ENCODE results near the gene CSMD2. TPM values are rescaled to one million over a fixed set of nuclear protein-coding genes. Genes with fewer than 3 reads are reported as not detected.
A peak's percentile ranks its signal among the peaks of the same experiment; 100 is the strongest.

The CSMD2 gene
- total RNA-seq, 1 donor from 2014 or later = 2.6 TPM

GRCh38 chr1:33482412-33482811, 682.6 kb downstream of the CSMD2 start:
- H3K27me3 Mint-ChIP-seq (ENCODE audit: insufficient read depth, low read depth) = no peaks in the 10 kb centered on the region
- DNase-seq (ENCODE audit: low spot score) = no peak
- Histone ChIP-seq H3K36me3 (peaks cover 11% of the 10 kb centered on the region), H3K9ac (no peak overlapping the region), H3K27me3 (no peaks in the 10 kb centered on the region), H3K4me2 (no peak overlapping the region), H3F3A (ENCODE audit: low read depth) (no peaks in the 10 kb centered on the region), H3K27ac (no peak overlapping the region), H3K4me1 (no peaks in the 10 kb centered on the region), H3K79me2 (ENCODE audit: low read depth) (no peaks in the 10 kb centered on the region), H4K20me1 (ENCODE audit: low read depth) (no peaks in the 10 kb centered on the region), H2AFZ (replicated peaks) (no peak overlapping the region), H3K9me3 (ENCODE audit: low read depth) (peaks cover 3% of the 10 kb centered on the region), H3K4me3 (no peak overlapping the region)
- no peak overlapping the region for H3K27ac Mint-ChIP-seq
- peaks cover 44% of the 10 kb centered on the region for H3K36me3 Mint-ChIP-seq
- no peak overlapping the region for H3K4me3 Mint-ChIP-seq
- TF ChIP-seq EZH2 (IDR thresholded peaks at IDR 0.05) (no peak), EZH2phosphoT487 (IDR thresholded peaks at IDR 0.05) (no peak)
- TF ChIP-seq, protein P1, sequence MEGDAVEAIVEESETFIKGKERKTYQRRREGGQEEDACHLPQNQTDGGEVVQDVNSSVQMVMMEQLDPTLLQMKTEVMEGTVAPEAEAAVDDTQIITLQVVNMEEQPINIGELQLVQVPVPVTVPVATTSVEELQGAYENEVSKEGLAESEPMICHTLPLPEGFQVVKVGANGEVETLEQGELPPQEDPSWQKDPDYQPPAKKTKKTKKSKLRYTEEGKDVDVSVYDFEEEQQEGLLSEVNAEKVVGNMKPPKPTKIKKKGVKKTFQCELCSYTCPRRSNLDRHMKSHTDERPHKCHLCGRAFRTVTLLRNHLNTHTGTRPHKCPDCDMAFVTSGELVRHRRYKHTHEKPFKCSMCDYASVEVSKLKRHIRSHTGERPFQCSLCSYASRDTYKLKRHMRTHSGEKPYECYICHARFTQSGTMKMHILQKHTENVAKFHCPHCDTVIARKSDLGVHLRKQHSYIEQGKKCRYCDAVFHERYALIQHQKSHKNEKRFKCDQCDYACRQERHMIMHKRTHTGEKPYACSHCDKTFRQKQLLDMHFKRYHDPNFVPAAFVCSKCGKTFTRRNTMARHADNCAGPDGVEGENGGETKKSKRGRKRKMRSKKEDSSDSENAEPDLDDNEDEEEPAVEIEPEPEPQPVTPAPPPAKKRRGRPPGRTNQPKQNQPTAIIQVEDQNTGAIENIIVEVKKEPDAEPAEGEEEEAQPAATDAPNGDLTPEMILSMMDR (IDR thresholded peaks at IDR 0.05) = no peak
- no peaks in the 10 kb centered on the region for H3K4me1 Mint-ChIP-seq
- peaks cover 16% of the 10 kb centered on the region for H3K9me3 Mint-ChIP-seq

- H3K9me3 Mint-ChIP-seq = no peaks in the 10 kb centered on the region
- H3K4me1 Mint-ChIP-seq = peaks cover 8% of the 10 kb centered on the region
- Histone ChIP-seq H3K36me3 (no peaks in the 10 kb centered on the region), H3K27me3 (no peaks in the 10 kb centered on the region), H3K27ac (no peak overlapping the region), H3K4me2 (no peak overlapping the region), H2AFZ (replicated peaks) (no peak overlapping the region), H3F3A (ENCODE audit: low read depth) (no peaks in the 10 kb centered on the region), H3K4me1 (peaks cover 5% of the 10 kb centered on the region), H3K9ac (no peak overlapping the region), H4K20me1 (ENCODE audit: low read depth) (no peaks in the 10 kb centered on the region), H3K9me3 (ENCODE audit: low read depth) (no peaks in the 10 kb centered on the region), H3K4me3 (no peak overlapping the region), H3K79me2 (ENCODE audit: low read depth) (peaks cover 10% of the 10 kb centered on the region)
- H3K27ac Mint-ChIP-seq = no peak overlapping the region
- H3K36me3 Mint-ChIP-seq = peaks cover 10% of the 10 kb centered on the region
- DNase-seq (ENCODE audit: low spot score) = no peak
- TF ChIP-seq EZH2phosphoT487 (IDR thresholded peaks at IDR 0.05) = no peak
- TF ChIP-seq, protein P1 (IDR thresholded peaks at IDR 0.05) = no peak
- TF ChIP-seq EZH2 (IDR thresholded peaks at IDR 0.05) = no peak
- H3K27me3 Mint-ChIP-seq (ENCODE audit: insufficient read depth, low read depth) = no peaks in the 10 kb centered on the region
- H3K4me3 Mint-ChIP-seq = no peak overlapping the region
Observed at GRCh38 chr1:33477451-33477850, 687.6 kb downstream of the CSMD2 start.

DNA sequence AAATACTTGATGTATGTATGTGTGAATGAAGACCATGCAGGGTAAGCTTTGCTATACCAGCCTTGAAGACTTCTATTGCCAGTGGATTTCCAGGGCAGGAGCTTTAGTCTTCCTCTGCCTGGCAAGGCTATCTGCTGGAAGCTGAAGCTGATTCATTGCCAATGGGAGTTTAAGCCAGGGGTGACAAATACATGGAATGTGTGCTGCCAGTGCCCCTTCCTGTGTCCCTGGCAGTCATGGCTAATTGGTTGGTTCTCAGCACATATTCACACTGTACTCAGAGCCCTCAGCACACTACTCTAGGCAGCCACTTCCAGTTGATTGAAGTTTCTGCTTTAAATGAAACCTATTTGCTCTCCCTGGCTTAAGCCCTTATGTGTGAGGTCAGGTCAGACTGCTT, 691.1 kb downstream of the CSMD2 start:
- H3K9me3 ChIP-seq (ENCODE audit: low read depth) = no peaks in the 10 kb centered on the region
- no peak overlapping the region for H2AFZ ChIP-seq (replicated peaks)
- H3K4me2 ChIP-seq = no peak overlapping the region
- H3K4me3 Mint-ChIP-seq = peak overlapping the region; percentile 91
- TF ChIP-seq, protein P1 (IDR thresholded peaks at IDR 0.05) = no peak
- TF ChIP-seq EZH2phosphoT487 (IDR thresholded peaks at IDR 0.05) = no peak
- no peak for TF ChIP-seq EZH2 (IDR thresholded peaks at IDR 0.05)
- H3K4me3 ChIP-seq = no peak overlapping the region
- no peaks in the 10 kb centered on the region for H3K36me3 ChIP-seq
- H3K27me3 ChIP-seq = no peaks in the 10 kb centered on the region
- no peak overlapping the region for H3K9ac ChIP-seq
- no peaks in the 10 kb centered on the region for H4K20me1 ChIP-seq (ENCODE audit: low read depth)
- no peak overlapping the region for H3K27ac ChIP-seq
- peaks cover 30% of the 10 kb centered on the region for H3K4me1 Mint-ChIP-seq
- H3F3A ChIP-seq (ENCODE audit: low read depth) = peaks cover 4% of the 10 kb centered on the region
- no peaks in the 10 kb centered on the region for H3K27me3 Mint-ChIP-seq (ENCODE audit: insufficient read depth, low read depth)
- H3K36me3 Mint-ChIP-seq = peaks cover 2% of the 10 kb centered on the region
- no peak overlapping the region for H3K27ac Mint-ChIP-seq
- peaks cover 10% of the 10 kb centered on the region for H3K79me2 ChIP-seq (ENCODE audit: low read depth)
- no peak for DNase-seq (ENCODE audit: low spot score)
- H3K9me3 Mint-ChIP-seq = no peaks in the 10 kb centered on the region
- H3K4me1 ChIP-seq = peaks cover 20% of the 10 kb centered on the region

Measured in neural progenitor cell (in vitro differentiated cells).